IPS DF 4.7 (cell line): Measurements from ENCODE around the gene PPP1R12C.
"Not testable (repeated sequence)": the region's sequence is repeated elsewhere in the genome, so short reads cannot be mapped to it uniquely, and the experiment has no call there.

Experiments
- DNase-seq: peaks from one replicate; pipeline ENCODE4 v3.0.0-alpha.2; 2013; ENCODE audit warnings: low spot score; ENCODE audit errors: extremely low read depth

PPP1R12C gene

GRCh38 chr19:55076321-55076720, 41.1 kb downstream of the PPP1R12C start:
- no peak for DNase-seq

GRCh38 chr19:55075371-55075998, 42.0 kb downstream of the PPP1R12C start, which contains the start of gene EPS8L1:
TSS of gene EPS8L1 (plus strand) at chr19:55075869. CDS start at chr19:55076445, 576 bp downstream.
- DNase-seq = no peak

GRCh38 chr19:55071913-55072312, 45.5 kb downstream of the PPP1R12C start:
- DNase-seq = no peak

GRCh38 chr19:55071129-55071502, 46.3 kb downstream of the PPP1R12C start:
- no peak for DNase-seq

GRCh38 chr19:55070466-55071128, 46.8 kb downstream of the PPP1R12C start:
- no peak for DNase-seq

- no peak for DNase-seq
Observed at GRCh38 chr19:55069865-55070197, 47.6 kb downstream of the PPP1R12C start.

GRCh38 chr19:55068950-55069864, 48.2 kb downstream of the PPP1R12C start:
- DNase-seq = no peak

- no peak for DNase-seq
Observed at GRCh38 chr19:55067869-55068268, 49.6 kb downstream of the PPP1R12C start.

- DNase-seq = no peak
Observed at GRCh38 chr19:55066107-55066709, 51.2 kb downstream of the PPP1R12C start.

GRCh38 chr19:55065516-55065915, 51.9 kb downstream of the PPP1R12C start:
- DNase-seq = not testable (repeated sequence)

- DNase-seq = no peak
Observed at GRCh38 chr19:55063492-55063843, 54.0 kb downstream of the PPP1R12C start.

- no peak for DNase-seq
Observed at GRCh38 chr19:55062735-55063491, 54.5 kb downstream of the PPP1R12C start, which contains the start of gene RDH13. TSS of gene RDH13 (minus strand) at chr19:55063148. CDS start at chr19:55063032, 116 bp downstream.

- DNase-seq = not testable (repeated sequence)
Observed at GRCh38 chr19:55060287-55060686, 57.1 kb downstream of the PPP1R12C start.

GRCh38 chr19:55058781-55059610, 58.4 kb downstream of the PPP1R12C start:
- DNase-seq = no peak

GRCh38 chr19:55056827-55057226, 60.6 kb downstream of the PPP1R12C start:
- DNase-seq = no peak

- DNase-seq = no peak
Observed at GRCh38 chr19:55053735-55054134, 63.7 kb downstream of the PPP1R12C start.

GRCh38 chr19:55050749-55051532, 66.5 kb downstream of the PPP1R12C start:
- no peak for DNase-seq

- DNase-seq = no peak
Observed at GRCh38 chr19:55048446-55048845, 69.0 kb downstream of the PPP1R12C start.

- DNase-seq = no peak
Observed at GRCh38 chr19:55047951-55048350, 69.5 kb downstream of the PPP1R12C start.
